GM12878 (cell line): ENCODE results near the gene PLCD1. TPM values are rescaled to one million over a fixed set of nuclear protein-coding genes. Genes with fewer than 3 reads are reported as not detected.

Experiments
- ATAC-seq: fragments of 200-7000 bp; cut with Tn5 transposase; 3 replicates; pipeline ENCODE4 v1.9.1; 2020; ENCODE audit warnings: mild to moderate bottlenecking, moderate library complexity
- BruUV-seq: library from RNA; stranded (reverse); fragments of 400-500 nt; replicated peaks from 2 replicates; lab custom pipeline; 2021; lab: Mats Ljungman, UMichigan
- CTCF ChIA-PET: fragments of 300-600 bp; sonication (Branson Sonifier 250); formaldehyde crosslinking; extraction: SDS; loops from one replicate; lab custom pipeline; 2021; ENCODE audit warnings: inconsistent platforms; lab: Yijun Ruan, JAX
- POLR2A ChIA-PET: fragments of 350-600 bp; formaldehyde crosslinking; extraction: SDS; loops from one replicate; lab custom pipeline; 2021; ENCODE audit warnings: inconsistent platforms; lab: Charles Lee
- RAD21 ChIA-PET: fragments of 300-600 bp; sonication (Branson Sonifier 250); formaldehyde crosslinking; loops from one replicate; lab custom pipeline; 2023; ENCODE audit warnings: antibody characterized with exemption; ENCODE audit not compliant: unreplicated experiment; lab: Charles Lee
- SMC1A ChIA-PET: fragments of 300-600 bp; sonication (Branson Sonifier 250); formaldehyde crosslinking; loops from one replicate; lab custom pipeline; 2023; ENCODE audit not compliant: unreplicated experiment, uncharacterized antibody; lab: Charles Lee
- DNase-seq: peaks from one replicate; pipeline ENCODE4 v3.0.0-alpha.2; 2011; ENCODE audit warnings: low read depth, low spot score
- FAIRE-seq: peaks from 3 replicates; lab custom pipeline; 2011; peaks lifted over from hg19 to GRCh38; lab: Jason Lieb, UNC
- H2AFZ ChIP-seq: 2 replicates; pipeline ENCODE4 v1.6.0; 2011; ENCODE audit warnings: low read depth, low read length, control low read depth; ENCODE audit not compliant: control insufficient read depth
- H3K27ac ChIP-seq: 2 replicates; pipeline ENCODE4 v1.5.1; 2011; ENCODE audit warnings: control low read depth; ENCODE audit not compliant: control insufficient read depth, insufficient read depth
- H3K27me3 ChIP-seq, 2 experiments: replicated peaks in 1 of 2; 2 replicates each; pipeline versions ENCODE4 v1.6.0 to v1.6.1; 2011; ENCODE audit warnings: low read length in 1 of 2; ENCODE audit not compliant: control insufficient read depth in 2 of 2, insufficient read depth in 2 of 2
- H3K36me3 ChIP-seq, 2 experiments: 2 replicates each; pipeline ENCODE4 v1.5.1; 2011; ENCODE audit warnings: low read length in 1 of 2; ENCODE audit not compliant: control insufficient read depth in 2 of 2, insufficient read depth in 2 of 2
- H3K4me1 ChIP-seq: 2 replicates; pipeline ENCODE4 v1.6.1; 2011; ENCODE audit warnings: mild to moderate bottlenecking, low read length, moderate library complexity, mixed read lengths; ENCODE audit not compliant: control insufficient read depth, insufficient read depth
- H3K4me2 ChIP-seq: 2 replicates; pipeline ENCODE4 v1.6.0; 2011; ENCODE audit warnings: control low read depth; ENCODE audit not compliant: control insufficient read depth, insufficient read depth
- H3K4me3 ChIP-seq: fragments of 200-600 bp; sonication (generic); 2 replicates; pipeline ENCODE4 v1.5.1; 2016
- H3K79me2 ChIP-seq: 2 replicates; pipeline ENCODE4 v1.6.0; 2011; ENCODE audit warnings: low read length; ENCODE audit not compliant: control insufficient read depth, insufficient read depth
- H3K9ac ChIP-seq: 2 replicates; pipeline ENCODE4 v1.8.0; 2011; ENCODE audit warnings: low read length, control low read depth, mixed read lengths; ENCODE audit not compliant: control insufficient read depth, insufficient read depth
- H3K9me3 ChIP-seq: replicated peaks from 3 replicates; pipeline ENCODE4 v1.5.1; 2011; ENCODE audit warnings: mild to moderate bottlenecking, low read length; ENCODE audit not compliant: control insufficient read depth, insufficient read depth
- H4K20me1 ChIP-seq: 2 replicates; pipeline ENCODE4 v1.6.0; 2011; ENCODE audit not compliant: control insufficient read depth, insufficient read depth
- CHD1 ChIP-seq: IDR thresholded peaks from 2 replicates; pipeline ENCODE4 v1.6.1; 2012; ENCODE audit warnings: low read depth, low read length, improper control_type of control experiment
- ETV6 ChIP-seq, 2 experiments: fragments of 450-650 bp in 1 of 2; IDR thresholded peaks in 1 of 2; conservative IDR thresholded peaks in 1 of 2; 2 replicates each; pipeline ENCODE4 v1.6.1; 2014; ENCODE audit warnings: antibody characterized with exemption in 1 of 2, borderline replicate concordance in 1 of 2, low read depth in 1 of 2, mild to moderate bottlenecking in 1 of 2, moderate library complexity in 1 of 2
- IKZF1 ChIP-seq: fragments of 450-650 bp; conservative IDR thresholded peaks from 2 replicates; pipeline ENCODE4 v1.6.1; 2017; ENCODE audit warnings: antibody characterized with exemption, mild to moderate bottlenecking
- NFXL1 ChIP-seq: fragments of 450-650 bp; IDR thresholded peaks from 2 replicates; pipeline ENCODE4 v1.6.1; 2017; ENCODE audit warnings: antibody characterized with exemption, mild to moderate bottlenecking, borderline replicate concordance
- PAX5 ChIP-seq: IDR thresholded peaks from 2 replicates; pipeline ENCODE4 v1.6.1; 2011; ENCODE audit warnings: low read depth, low read length, borderline replicate concordance
- POLR2A ChIP-seq: IDR thresholded peaks from 2 replicates; pipeline ENCODE4 v1.6.1; 2011; ENCODE audit warnings: low read depth, mild to moderate bottlenecking, low read length
- POLR2AphosphoS2 ChIP-seq: IDR thresholded peaks from 2 replicates; pipeline ENCODE4 v1.6.1; 2011; ENCODE audit warnings: low read depth, mild to moderate bottlenecking, low read length, improper control_type of control experiment, moderate library complexity
- RBBP5 ChIP-seq: fragments of 200-600 bp; sonication (generic); conservative IDR thresholded peaks from 2 replicates; pipeline ENCODE4 v1.6.1; 2016
- STAT1 ChIP-seq: fragments of 450-650 bp; conservative IDR thresholded peaks from 2 replicates; pipeline ENCODE4 v1.6.1; 2014; ENCODE audit warnings: antibody characterized with exemption, mild to moderate bottlenecking
- SUZ12 ChIP-seq: fragments of 200-600 bp; sonication (generic); IDR thresholded peaks from one replicate; pipeline ENCODE4 v1.6.1; 2018; ENCODE audit warnings: antibody characterized with exemption, mild to moderate bottlenecking; ENCODE audit not compliant: unreplicated experiment
- TBL1XR1 ChIP-seq: IDR thresholded peaks from 2 replicates; pipeline ENCODE4 v1.6.1; 2012; ENCODE audit warnings: low read depth, low read length, improper control_type of control experiment
- ZNF24 ChIP-seq: fragments of 450-650 bp; IDR thresholded peaks from 2 replicates; pipeline ENCODE4 v1.6.1; 2017; ENCODE audit warnings: antibody characterized with exemption, mild to moderate bottlenecking
- ZZZ3 ChIP-seq: IDR thresholded peaks from 2 replicates; pipeline ENCODE4 v1.6.1; 2011; ENCODE audit warnings: low read depth; ENCODE audit not compliant: control insufficient read depth, insufficient read length
- WGBS: methylation state at CpG from one replicate; pipeline ENCODE4 v1.1.6; 2016; ENCODE audit warnings: low lambda C conversion rate; ENCODE audit not compliant: insufficient replicate concordance, insufficient coverage; ENCODE audit errors: missing lambda C conversion rate; 5-methylcytosine and 5-hydroxymethylcytosine counted together
- in situ Hi-C: fragments of 300-500 bp; cut with MboI; formaldehyde crosslinking; loops from 9 replicates; pipeline ENCODE4 v1.14.3; 2018; ENCODE audit warnings: mixed read lengths
- intact Hi-C: fragments of 100-400 bp; cut with micrococcal nuclease; formaldehyde crosslinking; loops from one replicate; pipeline ENCODE4 v1.14.2; 2022; ENCODE audit not compliant: unreplicated experiment
- polyA plus RNA-seq, 11 experiments: library from polyadenylated mRNA; depleted of rRNA in 4 of 11; unstranded in 6 of 11; stranded (reverse) in 5 of 11; fragments of >200 nt; fragmentation: Nextera tagmentation in 4 of 11; fragmentation: Illumina TruSeq in 1 of 11; extraction: Ambion mirVana in 4 of 11; extraction: Trizol in 1 of 11; gene quantifications; 1 replicate in 1 of 11; 2 replicates in 10 of 11; pipeline versions ENCODE4 v1.2.1 to v1.2.3, GENCODE V29; 2011 to 2016; ENCODE audit warnings: inconsistent platforms in 2 of 11, missing spikeins in 2 of 11, low read depth in 1 of 11
- total RNA-seq, 4 experiments: library from RNA; depleted of rRNA in 3 of 4; stranded (reverse); fragments of >200 nt in 3 of 4; fragmentation: Illumina TruSeq in 1 of 4; extraction: Trizol in 1 of 4; gene quantifications; 2 replicates each; pipeline versions ENCODE4 v1.2.1 to v1.2.3, GENCODE V29; 2013 to 2021
- TF ChIP-seq, protein P1 (sequence below), 3 experiments: IDR thresholded peaks in 2 of 3; conservative IDR thresholded peaks in 1 of 3; 2 replicates each; pipeline ENCODE4 v1.5.1; 2011; ENCODE audit warnings: low read depth in 3 of 3, low read length in 3 of 3, mild to moderate bottlenecking in 3 of 3, control low read depth in 2 of 3, moderate library complexity in 2 of 3, inconsistent platforms in 1 of 3, mixed read lengths in 1 of 3; ENCODE audit not compliant: control insufficient read depth in 2 of 3, insufficient read depth in 1 of 3; ENCODE audit errors: extremely low read depth in 1 of 3

Gene PLCD1
- total and polyA plus RNA-seq, 10 of the 15 experiments (the other 5 are each of a cell fraction or from before 2014, with no cell fraction given), result 0.20 to 3.9 (median 1.2) TPM; not detected in 1

DNA sequence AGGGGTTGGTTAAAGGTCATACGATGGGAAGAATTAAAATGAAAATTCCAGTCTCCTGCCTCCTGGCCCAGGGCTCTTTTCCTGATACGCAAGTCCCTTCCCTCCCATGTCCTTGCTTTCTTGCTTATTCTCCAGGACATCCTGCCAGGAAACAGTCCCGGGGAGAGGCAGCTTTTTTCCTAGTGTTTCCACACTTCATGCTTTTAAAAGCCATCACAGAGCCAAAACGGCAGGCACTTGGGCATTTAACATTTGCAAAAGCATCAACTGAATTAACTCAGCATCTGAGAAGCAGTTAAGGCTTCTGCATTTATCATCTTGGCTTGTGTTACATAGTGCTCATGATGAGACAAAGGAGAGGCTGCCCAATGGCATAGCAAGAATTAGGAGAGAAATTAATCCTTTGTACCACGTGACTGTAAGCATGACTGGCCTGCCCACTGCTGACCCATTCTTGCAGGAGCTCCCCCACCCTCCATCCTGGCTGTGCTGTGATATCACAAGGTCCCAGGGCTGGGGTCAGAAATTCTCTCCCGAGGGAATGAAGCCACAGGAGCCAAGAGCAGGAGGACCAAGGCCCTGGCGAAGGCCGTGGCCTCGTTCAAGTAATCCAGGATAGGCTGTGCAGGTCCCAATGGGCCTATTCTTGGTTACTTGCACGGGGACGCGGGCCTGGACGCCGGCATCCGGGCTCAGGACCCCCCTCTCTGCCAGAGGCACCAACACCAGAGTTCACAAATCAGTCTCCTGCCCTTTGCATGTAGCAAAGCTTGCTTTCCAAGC is 60.4 kb downstream of the PLCD1 start:
- Histone ChIP-seq H3K9me3 (no peaks in the 10 kb centered on the region), H2AFZ (no peak overlapping the region), H4K20me1 (no peaks in the 10 kb centered on the region), H3K27ac (no peak overlapping the region), H3K36me3 (no peaks in the 10 kb centered on the region), H3K27me3 (no peaks in the 10 kb centered on the region), H3K79me2 (no peaks in the 10 kb centered on the region), H3K4me1 (no peaks in the 10 kb centered on the region), H3K4me2 (no peak overlapping the region), H3K4me3 (no peak overlapping the region), H3K9ac (no peak overlapping the region)
- SMC1A ChIA-PET, result interaction anchor here (1.9 to 2.0 kb wide), 3 partner anchors 7 to 117 kb away, joined by 6 to 9 read pairs (median 7); no protein-coding TSS in a partner anchor
- in situ Hi-C loops (no loop called here), intact Hi-C loops (no loop called here)
- WGBS, result 49% methylated on average over 15 of the region's 15 CpGs
- RAD21 ChIA-PET, result interaction anchor here (1.2 to 7.4 kb wide), 2 partner anchors 115 to 116 kb away, joined by 4 to 111 read pairs; no protein-coding TSS in a partner anchor
- no peak for ATAC-seq
- no TSS peak for BruUV-seq
- no peak for FAIRE-seq
- CTCF ChIA-PET, result interaction anchor here (0.6 to 5.5 kb wide), 8 partner anchors 11 to 214 kb away, joined by 3 to 41 read pairs (median 6); no protein-coding TSS in a partner anchor
- POLR2A ChIA-PET, result no interaction called here
- no peak for DNase-seq
- TF ChIP-seq PAX5 (no peak), CHD1 (no peak), STAT1 (no peak), IKZF1 (no peak), SUZ12 (no peak), RBBP5 (no peak)

- ChIA-PET CTCF (interaction anchor here (0.6 to 5.5 kb wide), 21 partner anchors 9 to 213 kb away, joined by 3 to 41 read pairs (median 5); no protein-coding TSS in a partner anchor), RAD21 (interaction anchor here (0.8 to 7.4 kb wide), 4 partner anchors 34 to 115 kb away, joined by 3 to 111 read pairs (median 4); no protein-coding TSS in a partner anchor), SMC1A (interaction anchor here (0.7 to 1.9 kb wide), 9 partner anchors 8 to 420 kb away, joined by 3 to 9 read pairs (median 4); no protein-coding TSS in a partner anchor), POLR2A (interaction anchor here (0.9 kb wide), 1 partner anchor 71 kb away, joined by 3 read pairs; no protein-coding TSS in a partner anchor)
- no peaks in the 10 kb centered on the region for H3K4me1 ChIP-seq
- no peaks in the 10 kb centered on the region for H3K36me3 ChIP-seq
- no peaks in the 10 kb centered on the region for H4K20me1 ChIP-seq
- intact Hi-C loops, result no loop called here
- H3K27ac ChIP-seq, result no peak overlapping the region
- no peak for DNase-seq
- 51% methylated on average over 9 of the region's 9 CpGs for WGBS
- H2AFZ ChIP-seq, result no peak overlapping the region
- no peak overlapping the region for H3K4me3 ChIP-seq
- no peak for ATAC-seq
- H3K4me2 ChIP-seq, result no peak overlapping the region
- no peak for FAIRE-seq
- BruUV-seq, result no TSS peak
- no peaks in the 10 kb centered on the region for H3K27me3 ChIP-seq
- H3K9ac ChIP-seq, result no peak overlapping the region
- H3K79me2 ChIP-seq, result no peaks in the 10 kb centered on the region
- in situ Hi-C loops, result no loop called here
- no peaks in the 10 kb centered on the region for H3K9me3 ChIP-seq
- TF ChIP-seq POLR2A (no peak), NFXL1 (no peak), ETV6 (conservative IDR thresholded peaks at IDR 0.05 in 1 of 2, IDR thresholded peaks at IDR 0.05 in 1 of 2; ENCODE audit: borderline replicate concordance in 1 of 2, low read depth in 1 of 2) (no peak), TBL1XR1 (no peak), POLR2AphosphoS2 (no peak), ZZZ3 (no peak), ZNF24 (no peak)
- TF ChIP-seq, protein P1, sequence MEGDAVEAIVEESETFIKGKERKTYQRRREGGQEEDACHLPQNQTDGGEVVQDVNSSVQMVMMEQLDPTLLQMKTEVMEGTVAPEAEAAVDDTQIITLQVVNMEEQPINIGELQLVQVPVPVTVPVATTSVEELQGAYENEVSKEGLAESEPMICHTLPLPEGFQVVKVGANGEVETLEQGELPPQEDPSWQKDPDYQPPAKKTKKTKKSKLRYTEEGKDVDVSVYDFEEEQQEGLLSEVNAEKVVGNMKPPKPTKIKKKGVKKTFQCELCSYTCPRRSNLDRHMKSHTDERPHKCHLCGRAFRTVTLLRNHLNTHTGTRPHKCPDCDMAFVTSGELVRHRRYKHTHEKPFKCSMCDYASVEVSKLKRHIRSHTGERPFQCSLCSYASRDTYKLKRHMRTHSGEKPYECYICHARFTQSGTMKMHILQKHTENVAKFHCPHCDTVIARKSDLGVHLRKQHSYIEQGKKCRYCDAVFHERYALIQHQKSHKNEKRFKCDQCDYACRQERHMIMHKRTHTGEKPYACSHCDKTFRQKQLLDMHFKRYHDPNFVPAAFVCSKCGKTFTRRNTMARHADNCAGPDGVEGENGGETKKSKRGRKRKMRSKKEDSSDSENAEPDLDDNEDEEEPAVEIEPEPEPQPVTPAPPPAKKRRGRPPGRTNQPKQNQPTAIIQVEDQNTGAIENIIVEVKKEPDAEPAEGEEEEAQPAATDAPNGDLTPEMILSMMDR (IDR thresholded peaks at IDR 0.05 in 2 of 3, conservative IDR thresholded peaks at IDR 0.05 in 1 of 3; ENCODE audit: control insufficient read depth in 2 of 3, extremely low read depth in 1 of 3, insufficient read depth in 1 of 3, low read depth in 3 of 3, low read length in 3 of 3), result no peak
Observed at GRCh38 chr3:37968199-37968598, 61.2 kb downstream of the PLCD1 start.
